GM19023 (cell line): Measurements from ENCODE around the gene TFF1.
A peak's percentile ranks its signal among the peaks of the same experiment; 100 is the strongest.
"Not testable (repeated sequence)": the region's sequence is repeated elsewhere in the genome, so short reads cannot be mapped to it uniquely, and the experiment has no call there.

ENCODE experiments used
- ATAC-seq: cut with Tn5 transposase; IDR thresholded peaks from one replicate; pipeline ENCODE4 v1.9.1; 2021; ENCODE audit warnings: mild to moderate bottlenecking, moderate library complexity; ENCODE audit not compliant: unreplicated experiment

The TFF1 gene

GRCh38 chr21:42366292-42367010 is at the start of gene TFF1:
TFF1 (minus strand) TSS chr21:42366535; CDS start chr21:42366495, 40 bp downstream.
- ATAC-seq = no peak

DNA sequence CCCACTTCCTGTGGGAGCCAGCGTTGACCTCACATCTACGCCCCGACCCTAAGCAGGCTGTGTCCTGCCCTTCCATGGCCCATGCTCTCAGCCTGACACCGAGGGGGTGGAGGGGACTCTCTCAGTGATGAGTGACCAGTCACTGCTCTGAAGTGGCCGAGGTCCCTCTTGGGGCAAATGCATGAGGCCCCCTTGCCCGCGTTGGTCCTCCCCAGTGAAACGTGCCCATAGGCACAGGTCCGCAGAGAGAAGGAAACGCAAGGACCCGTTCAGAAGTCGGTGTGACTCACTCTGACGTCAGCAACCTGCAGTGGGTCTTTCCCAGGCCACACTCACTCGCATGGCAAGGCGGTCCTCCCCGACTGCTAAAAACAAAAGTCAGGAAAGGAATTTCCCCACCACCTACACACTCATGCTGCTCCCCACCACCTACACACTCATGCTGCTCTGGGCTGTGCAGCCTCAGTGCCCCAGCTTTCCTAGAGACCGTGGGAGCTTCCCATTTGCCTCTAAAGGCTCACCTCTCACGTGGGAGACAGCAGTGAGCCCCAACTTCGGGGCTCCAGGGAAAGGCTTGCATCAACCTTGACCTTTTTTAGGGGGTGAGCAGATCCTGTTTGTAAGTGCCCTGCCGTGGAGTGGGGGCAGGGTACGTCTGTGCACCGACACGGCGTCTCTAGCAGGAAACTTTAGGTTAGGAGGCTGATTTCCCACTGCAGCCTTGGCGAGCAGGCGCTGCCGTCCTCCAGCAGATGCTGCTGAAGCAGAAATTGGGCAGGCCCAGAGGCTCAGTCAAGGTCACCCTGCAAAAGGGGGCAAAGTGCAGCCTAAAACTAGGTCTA is 48.8 kb upstream of the TFF1 start:
- peak; percentile 73 for ATAC-seq

DNA sequence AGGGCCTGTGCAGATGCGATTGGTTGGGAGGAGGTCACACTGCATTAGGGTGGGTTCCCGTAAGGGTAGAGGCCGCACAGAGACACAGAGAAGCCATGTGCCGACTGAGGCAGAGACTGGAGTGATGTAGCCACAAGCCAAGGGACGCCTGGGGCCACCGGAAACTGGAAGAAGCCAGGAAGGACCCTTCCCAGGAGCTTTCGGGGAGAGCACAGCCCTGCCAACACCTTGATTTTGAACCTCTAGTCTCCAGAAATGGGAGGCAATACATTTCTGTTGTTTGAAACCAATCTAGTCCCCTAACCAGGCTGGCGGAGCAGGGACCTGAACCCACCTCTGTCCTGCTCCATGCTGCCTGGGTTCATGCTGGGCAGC is 48.2 kb upstream of the TFF1 start:
- no peak for ATAC-seq

GRCh38 chr21:42414066-42414465 is 47.7 kb upstream of the TFF1 start:
- no peak for ATAC-seq

DNA sequence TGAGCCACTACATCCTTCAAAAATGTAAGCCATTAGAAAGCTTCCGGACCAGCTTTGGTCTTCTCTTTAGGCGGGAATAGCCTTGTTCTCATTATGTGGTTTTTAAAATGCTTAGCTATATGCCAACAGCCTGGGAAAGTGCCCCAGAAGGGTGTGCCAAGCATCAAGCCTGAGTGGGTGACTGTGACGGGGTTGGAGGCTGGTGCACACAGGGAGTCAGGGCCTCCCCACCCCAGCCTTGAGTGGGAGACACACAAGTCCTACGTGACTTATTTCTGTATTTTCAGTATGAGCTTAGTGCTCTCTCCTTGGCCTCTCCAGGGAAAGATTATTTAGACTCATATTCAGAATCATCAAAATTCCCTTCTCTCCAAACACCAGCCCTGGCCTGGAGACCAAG is 47.2 kb upstream of the TFF1 start:
- ATAC-seq = no peak

DNA sequence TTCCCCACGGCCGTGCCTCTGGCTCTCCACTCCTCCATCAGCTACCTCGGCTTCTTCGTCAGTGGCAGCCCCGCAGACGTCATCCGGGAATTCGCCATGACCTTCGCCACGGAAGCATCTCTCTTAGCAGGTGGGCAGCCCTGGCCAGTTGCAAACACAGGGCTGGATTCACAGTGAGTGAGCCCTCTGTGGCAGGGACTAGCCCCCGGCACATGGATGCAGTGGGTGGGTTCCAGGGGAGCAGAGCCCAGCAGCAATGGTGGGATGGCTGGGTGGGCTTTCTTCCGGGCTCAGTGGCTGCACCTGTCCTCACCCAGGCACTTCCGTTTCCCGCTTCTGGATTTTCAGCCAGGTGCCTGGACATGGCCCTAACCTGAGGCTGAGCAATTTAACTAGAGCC is 46.8 kb upstream of the TFF1 start:
- ATAC-seq = no peak

- ATAC-seq = no peak
These were observed 46.2 kb upstream of the TFF1 start for GRCh38 chr21:42412636-42412933.

DNA sequence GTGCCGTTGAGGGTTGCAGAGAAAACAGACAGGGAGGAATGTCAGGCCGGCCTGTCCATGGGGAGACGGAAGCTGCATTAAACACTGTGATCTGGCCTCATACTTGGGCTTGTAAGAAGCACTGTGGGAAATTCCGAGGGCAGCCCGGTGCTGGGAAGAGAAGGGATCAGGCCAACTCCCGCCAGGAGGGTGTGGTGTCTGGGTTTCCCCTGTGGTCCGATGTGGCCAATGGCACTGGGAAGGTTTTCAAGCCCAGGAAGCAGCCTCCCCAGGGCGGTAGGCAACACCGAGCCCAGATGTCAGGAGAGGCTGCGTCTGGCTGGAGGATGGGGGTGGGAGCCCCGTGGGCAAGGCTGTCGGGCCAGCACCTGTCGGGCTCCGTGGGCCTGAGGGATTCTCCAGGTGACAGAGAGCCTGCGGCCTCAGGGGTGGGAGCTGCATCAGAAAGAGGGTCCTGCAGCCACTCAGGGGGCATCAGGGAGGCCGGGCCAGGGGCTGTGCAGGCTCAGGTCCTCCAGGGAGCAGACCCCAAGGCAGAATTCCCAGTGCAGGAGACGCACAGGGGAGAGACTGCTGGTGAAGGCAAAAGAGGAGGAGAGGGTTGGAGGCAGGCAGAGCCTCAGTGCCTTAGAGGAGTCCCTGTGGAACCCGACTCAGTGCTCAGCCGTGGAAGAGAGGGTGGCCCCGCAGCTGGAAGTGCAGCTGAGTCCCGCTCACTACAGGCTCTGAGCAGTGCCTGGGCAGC is 45.7 kb upstream of the TFF1 start:
- no peak for ATAC-seq

GRCh38 chr21:42411197-42411869 is 45.0 kb upstream of the TFF1 start:
- no peak for ATAC-seq

DNA sequence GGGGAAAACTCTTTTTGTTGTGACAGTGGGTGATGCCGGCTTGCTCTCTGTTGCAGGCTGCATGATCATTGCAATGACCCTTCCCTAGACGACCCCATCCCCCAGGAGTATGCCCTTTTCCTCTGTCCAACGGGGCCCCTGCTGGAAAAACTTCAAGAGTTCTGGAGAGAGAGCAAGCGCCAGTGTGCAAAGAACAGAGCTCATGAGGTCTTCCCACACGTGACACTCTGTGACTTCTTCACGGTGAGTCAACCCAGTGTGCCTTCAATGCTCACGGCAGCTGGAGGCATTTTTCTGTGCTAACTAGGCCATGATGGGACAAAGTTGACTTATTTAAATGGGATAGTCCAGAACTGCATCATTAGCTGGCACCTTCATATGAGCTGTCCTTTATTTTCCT is 43.0 kb upstream of the TFF1 start:
- ATAC-seq = no peak

GRCh38 chr21:42408718-42409117 is 42.4 kb upstream of the TFF1 start:
- ATAC-seq = not testable (repeated sequence)

DNA sequence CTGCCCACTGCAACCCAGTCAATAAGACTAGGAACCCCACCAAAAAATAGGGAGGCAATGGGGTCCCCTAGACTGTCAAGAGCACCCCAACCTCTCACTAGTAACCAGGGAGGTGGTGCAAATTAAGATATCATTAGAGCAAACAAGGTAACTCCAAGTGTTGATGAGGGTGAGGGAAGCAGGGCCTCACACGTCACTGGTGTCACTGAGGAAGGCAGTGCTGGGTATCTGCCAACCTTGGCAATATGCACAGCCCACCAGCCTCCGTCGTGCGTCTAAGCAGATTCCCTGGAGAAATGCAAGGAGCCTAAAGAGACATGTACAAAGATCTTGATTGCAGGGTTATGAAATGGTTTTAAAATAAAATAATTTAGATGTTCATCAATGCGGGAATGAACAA is 41.1 kb upstream of the TFF1 start:
- no peak for ATAC-seq

DNA sequence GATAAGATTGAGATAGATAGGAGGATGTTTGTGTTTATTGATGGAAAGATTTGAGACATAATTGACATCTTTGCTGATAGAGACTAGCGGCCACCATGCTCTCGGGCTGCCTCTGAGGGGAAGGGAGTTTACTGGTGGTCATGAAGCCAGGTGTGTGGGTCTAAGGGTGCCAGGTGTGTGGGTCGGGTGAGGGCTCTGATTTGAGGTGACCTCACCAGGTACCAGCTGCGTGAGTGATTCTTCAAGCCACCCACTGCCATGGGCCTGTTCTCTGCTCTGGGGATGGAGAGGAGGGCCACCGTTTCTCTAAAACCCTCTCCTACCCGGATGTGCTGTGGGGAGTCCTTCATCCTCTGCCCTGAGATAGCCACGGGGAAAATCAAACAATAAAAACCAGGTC is 40.5 kb upstream of the TFF1 start:
- no peak for ATAC-seq

DNA sequence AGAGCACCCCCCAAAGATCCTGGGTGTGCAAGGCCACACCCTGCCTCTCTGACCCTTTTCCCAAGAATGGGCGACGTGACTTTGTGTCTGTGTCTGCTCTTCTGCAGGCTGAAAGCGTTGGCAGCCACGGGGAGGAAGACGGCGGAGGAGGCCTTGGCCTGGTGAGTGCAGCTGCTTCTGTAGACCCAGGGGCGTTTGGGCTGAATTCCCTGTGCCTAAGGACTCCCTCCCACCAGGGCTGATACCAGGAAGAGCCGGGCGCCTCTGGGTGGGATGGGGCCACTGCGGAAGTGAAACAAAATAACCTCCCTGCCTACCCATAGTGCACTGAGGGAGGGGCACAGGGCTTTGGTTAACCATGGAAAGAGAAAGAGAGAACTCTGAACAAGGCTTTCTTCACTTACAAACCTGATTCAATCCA is 39.9 kb upstream of the TFF1 start:
- no peak for ATAC-seq

DNA sequence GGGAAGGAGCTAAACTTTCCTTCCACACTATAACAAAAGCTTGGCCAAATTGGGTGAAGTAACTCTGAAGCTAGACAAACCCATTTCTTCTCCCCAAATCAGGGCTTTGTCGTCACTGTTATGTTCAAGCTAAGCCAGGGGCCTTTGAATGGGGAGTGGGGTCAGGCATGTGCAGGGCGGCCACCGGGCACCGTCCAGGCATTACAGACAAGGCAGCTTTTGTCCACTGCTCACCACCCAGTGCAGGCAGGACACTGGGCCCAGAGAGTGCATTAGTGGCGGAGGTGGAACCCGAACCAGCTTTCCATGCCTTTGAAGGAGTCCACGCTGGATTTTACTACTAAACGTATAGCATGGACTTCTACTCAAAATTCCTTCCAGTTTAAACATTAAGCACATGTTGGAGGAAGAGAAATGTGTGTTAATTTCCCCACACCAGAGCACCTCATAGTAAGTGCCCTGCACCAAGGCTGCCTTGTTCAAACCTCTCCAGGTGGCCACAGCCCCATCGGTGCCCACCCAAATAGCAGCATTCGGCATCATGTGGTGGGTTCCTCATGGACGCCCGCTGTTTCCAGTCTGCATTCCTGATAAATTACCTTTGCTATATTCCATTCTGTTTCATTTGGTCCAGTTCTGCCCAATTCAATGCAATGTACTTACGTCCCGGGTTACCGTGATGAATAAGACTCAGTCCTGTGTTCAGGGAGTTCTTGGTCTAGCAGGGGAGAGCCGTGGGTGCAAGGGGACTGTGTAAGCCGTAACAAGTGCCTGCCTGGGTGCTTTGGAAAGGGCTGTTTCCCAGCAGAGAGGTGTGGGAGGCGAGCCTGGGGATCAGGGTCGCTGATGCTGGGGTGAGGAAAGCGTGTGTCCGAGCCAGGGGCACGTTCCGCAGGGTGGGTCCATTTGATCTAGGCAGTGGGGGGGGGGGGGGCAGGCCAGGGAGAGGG is 39.0 kb upstream of the TFF1 start:
- ATAC-seq = no peak

DNA sequence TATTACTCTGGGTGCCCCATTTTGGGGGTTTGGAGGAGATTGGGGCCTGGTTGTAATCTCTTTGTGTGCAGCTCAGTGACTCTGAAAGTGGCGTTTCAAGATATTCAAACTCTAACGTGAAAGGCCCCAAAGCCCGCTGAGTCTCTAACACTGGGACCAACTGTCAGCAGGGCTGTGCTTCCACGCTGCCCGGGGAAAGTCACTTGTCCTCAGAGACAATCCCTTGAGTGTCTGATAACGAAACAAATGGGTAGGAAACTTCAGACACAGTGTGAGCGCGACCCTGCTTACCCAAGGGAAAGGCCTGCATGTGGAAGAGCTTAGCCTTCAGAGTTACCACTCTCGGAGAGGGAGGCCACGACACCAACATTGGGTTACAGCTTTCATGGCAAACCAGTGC is 38.2 kb upstream of the TFF1 start:
- no peak for ATAC-seq

DNA sequence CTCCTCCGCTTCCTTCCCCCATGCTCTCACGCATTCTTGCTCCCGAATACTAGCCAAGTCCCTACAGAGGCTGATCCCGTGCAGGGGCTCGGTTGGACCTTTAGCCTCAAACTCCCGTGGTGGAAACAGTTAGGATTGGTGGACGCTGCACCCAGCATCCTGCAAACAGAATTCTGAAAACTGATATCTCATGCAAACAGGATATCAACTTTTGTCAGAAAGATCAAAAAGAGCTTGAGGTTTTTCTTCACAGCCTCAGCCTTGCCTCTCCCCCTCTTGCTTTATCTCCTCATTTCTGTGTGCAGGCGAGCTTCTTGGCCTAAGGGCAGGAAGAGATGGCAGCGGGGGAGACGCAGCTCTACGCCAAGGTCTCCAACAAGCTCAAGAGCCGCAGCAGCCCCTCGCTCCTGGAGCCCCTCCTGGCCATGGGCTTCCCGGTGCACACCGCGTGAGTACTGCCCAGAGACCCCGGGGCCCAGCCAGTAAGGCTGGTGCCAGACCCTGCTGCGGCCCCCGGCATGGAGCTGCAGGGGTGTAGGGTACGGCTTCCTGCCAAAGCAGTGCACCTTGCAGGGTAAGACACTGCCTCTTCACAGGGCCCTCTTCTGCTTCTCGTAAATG is 37.4 kb upstream of the TFF1 start, which contains the start of gene UBASH3A:
TSS of gene UBASH3A (plus strand) at position 292 of the 621 bp plus-strand sequence. CDS start at position 336, 44 bp downstream.
- ATAC-seq = no peak

DNA sequence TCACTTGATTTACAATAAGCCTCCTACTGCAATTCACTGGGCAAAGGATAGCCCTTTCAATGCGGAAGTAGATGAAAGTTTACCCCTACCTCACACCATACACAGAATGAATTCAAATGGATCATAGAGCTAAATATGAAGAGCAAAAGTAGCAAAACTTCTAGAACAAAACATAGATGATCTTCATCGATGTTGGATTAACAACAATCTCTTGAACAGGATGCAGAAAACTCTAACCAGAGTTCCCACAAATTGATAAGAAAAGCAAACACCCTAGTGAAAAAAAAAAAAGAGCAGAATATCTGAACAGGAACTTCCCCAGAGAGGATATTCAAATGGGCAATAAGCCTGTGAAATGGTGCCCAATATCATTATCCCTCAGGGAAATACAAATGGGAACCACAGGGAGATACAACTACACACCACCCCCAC is 35.5 kb upstream of the TFF1 start:
- ATAC-seq = no peak

DNA sequence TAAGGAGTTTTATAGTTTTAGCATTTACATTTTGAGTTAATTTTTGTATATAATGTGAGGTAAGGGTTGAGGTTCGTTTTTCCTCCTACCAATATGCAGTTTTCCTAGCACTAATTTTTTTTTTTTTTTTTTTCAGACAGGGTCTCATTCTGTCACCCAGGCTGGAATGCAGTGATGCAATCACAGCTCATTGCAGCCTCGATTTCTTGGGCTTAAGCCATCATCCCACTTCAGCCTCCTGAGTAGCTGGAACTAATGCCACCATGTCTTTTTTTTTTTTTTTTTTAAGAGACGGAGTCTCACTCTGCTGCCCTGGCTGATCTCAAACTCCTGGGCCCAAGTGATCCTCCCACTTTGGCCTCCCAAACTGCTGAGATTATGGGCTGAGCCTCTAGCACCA is 34.8 kb upstream of the TFF1 start:
- ATAC-seq = no peak

GRCh38 chr21:42400525-42400924 is 34.2 kb upstream of the TFF1 start:
- ATAC-seq = no peak
